Measurements from ENCODE around the gene FGFBP3. TPM values are rescaled to one million over a fixed set of nuclear protein-coding genes. Genes with fewer than 3 reads are reported as not detected.
A peak's percentile ranks its signal among the peaks of the same experiment; 100 is the strongest.
"Not testable (repeated sequence)": the region's sequence is repeated elsewhere in the genome, so short reads cannot be mapped to it uniquely, and the experiment has no call there.

FGFBP3 gene
- total RNA-seq, 2 experiments from 2014 or later: 2.9 to 3.0 TPM

DNA sequence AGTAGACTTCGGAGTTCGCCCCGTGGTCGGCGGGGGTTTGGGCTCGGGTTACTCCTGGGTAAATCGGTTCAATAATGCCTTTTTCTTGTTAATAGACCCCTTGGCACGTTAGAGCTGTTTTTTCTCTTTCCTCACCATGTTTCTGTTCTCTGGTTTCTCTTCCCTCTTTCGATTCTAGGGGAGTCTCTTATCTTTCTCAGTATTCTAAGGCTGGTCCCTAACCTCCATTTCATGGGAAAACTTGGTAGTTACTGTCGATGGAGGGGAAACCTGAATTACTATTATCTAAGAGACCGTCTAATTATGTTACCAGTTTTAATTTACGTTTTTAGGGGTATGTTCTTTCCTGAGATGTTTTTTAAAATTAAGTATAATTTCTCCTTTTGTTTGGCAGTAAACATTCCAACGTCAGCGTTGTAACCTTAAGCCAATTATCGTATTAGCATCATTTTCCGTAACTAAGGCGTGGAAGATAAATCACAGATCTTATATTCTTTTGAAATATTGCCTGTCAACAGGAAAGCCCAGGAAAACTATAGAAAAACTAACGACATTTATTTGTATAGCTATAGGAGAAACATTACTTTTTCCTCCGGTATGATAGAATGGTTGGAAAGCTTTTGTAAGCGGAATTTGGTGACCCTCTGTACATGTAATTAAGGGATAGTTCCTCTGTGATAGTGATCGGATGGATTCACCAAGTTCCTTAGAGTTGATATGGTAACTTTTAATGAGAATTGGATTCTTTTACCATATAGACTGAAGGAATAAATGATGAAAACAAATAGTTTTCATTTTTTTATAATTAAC lies 15.1 kb upstream of the FGFBP3 start:
- peaks cover 6% of the 10 kb centered on the region for H3K36me3 Mint-ChIP-seq
- no peak for ATAC-seq (ENCODE audit: low read depth)
- peaks cover 1% of the 10 kb centered on the region for H3K9me3 Mint-ChIP-seq
- H3K4me1 Mint-ChIP-seq: peaks cover 37% of the 10 kb centered on the region
- H3K27me3 Mint-ChIP-seq: peaks cover 2% of the 10 kb centered on the region
- DNase-seq: no peak
- POLR2A ChIA-PET: interaction anchor here (0.5 to 2.5 kb wide), 11 partner anchors 8 to 918 kb away, joined by 3 to 22 read pairs (median 7); partner anchors contain the start of genes CPEB3, FGFBP3, MARCHF5 and TNKS2
- H3K27ac Mint-ChIP-seq: peak overlapping the region; percentile 100
- H3K4me3 Mint-ChIP-seq: peak overlapping the region; percentile 99

DNA sequence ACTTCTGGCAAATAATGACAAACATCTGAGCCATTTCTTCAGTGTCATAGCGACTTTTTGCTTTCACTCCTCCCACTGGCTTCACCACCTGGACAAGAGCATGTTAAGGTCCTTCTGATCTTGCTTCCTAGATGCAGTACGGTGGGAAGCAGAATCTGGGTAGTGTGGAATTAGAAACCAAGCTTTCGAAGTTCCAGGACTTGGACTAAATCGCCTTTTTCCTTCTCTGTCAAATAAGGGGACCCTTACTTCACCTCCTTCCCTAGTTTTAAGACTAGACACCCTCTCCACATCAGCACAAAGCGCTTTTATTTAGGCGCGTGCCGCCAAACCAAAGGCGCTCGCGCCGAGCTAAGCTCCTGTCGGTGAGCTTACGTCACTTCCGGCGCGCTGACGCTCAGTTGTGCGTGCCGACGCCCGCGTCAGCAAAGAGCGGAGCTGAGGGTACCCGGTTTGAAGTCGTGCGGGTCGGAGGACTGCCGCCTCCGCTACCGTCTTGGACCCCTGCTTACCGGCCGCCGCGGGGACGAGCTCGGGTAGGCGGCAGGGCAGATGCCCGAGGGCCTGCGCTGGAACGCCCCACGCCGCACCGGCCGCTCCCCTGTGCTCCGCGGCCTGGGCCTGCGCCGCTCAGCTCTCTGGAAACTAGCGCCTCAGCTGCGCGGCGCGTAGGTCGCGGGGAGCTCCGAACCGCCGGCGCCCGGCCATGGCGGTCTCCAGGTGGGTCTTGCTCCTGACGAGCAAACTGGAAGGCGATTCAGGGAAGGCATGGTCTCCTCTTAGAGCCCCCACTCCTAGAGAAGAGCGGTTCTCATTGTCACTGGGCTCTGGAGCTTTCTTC lies 14.3 kb upstream of the FGFBP3 start, which contains the start of gene BTAF1:
TSS of gene BTAF1 (plus strand) at position 400 of the 841 bp plus-strand sequence. CDS start at position 707, 307 bp downstream.
- H3K27me3 Mint-ChIP-seq: peaks cover 6% of the 10 kb centered on the region
- POLR2A ChIA-PET: interaction anchor here (0.5 to 2.5 kb wide), 13 partner anchors 9 to 924 kb away, joined by 3 to 22 read pairs (median 4); partner anchors contain the start of genes CPEB3, FGFBP3, MARCHF5 and TNKS2
- H3K27ac Mint-ChIP-seq: peak within 1 kb of the TSS; percentile 100
- peaks cover 1% of the 10 kb centered on the region for H3K9me3 Mint-ChIP-seq
- H3K4me3 Mint-ChIP-seq: peak within 1 kb of the TSS; percentile 99
- peaks cover 30% of the 10 kb centered on the region for H3K4me1 Mint-ChIP-seq
- ATAC-seq (ENCODE audit: low read depth) (peak; percentile 96), DNase-seq (peak; percentile 92)
- H3K36me3 Mint-ChIP-seq: peaks cover 8% of the 10 kb centered on the region

DNA sequence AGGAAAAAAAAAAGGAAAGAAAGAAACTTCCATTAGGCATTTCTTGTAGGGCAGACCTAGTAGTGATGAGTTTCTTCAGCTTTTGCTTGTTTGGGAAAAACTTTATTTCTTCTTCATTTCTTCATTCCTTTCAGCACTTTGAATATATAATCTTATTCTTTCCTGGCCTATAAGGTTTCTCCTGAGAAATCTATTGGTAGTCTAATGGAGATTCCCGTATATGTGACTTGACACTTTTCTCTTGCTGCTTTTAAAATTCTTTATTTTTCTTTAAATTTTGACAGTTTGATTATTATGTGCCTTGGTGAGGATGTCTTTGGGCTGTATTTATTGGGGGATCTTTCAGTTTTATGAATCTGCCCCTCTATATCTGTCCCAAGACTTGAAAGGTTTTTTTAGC lies 10.4 kb upstream of the FGFBP3 start:
- POLR2A ChIA-PET: interaction anchor here (0.7 kb wide), 1 partner anchor 11 kb away, joined by 4 read pairs; no protein-coding TSS in a partner anchor
- DNase-seq (no peak), ATAC-seq (ENCODE audit: low read depth) (no peak)
- Mint-ChIP-seq H3K4me3 (no peak overlapping the region), H3K4me1 (peaks cover 13% of the 10 kb centered on the region), H3K36me3 (peaks cover 2% of the 10 kb centered on the region), H3K9me3 (peaks cover 1% of the 10 kb centered on the region), H3K27ac (no peak overlapping the region), H3K27me3 (peaks cover 43% of the 10 kb centered on the region)

DNA sequence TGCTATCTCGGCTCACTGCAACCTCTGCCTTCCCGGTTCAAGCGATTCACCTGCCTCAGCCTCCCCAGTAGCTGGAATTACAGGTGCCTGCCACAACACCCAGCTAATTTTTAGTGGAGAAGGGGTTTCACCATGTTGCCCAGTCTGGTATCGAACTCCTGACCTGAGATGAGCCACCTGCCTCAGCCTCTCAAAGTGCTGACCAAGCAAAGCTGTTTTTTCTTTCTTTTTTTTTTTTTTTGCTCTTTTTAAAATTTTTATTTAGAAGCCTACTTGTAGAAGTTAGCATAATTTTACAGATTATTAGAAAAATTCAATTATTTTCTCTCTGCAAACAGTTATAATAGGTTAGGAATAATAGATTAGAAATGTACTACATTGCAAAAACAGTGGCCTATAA lies 1.2 kb upstream of the FGFBP3 start:
- H3K27ac Mint-ChIP-seq: no peak overlapping the region
- peaks cover 17% of the 10 kb centered on the region for H3K4me1 Mint-ChIP-seq
- no peaks in the 10 kb centered on the region for H3K9me3 Mint-ChIP-seq
- ATAC-seq (ENCODE audit: low read depth) (no peak), DNase-seq (no peak)
- peaks cover 30% of the 10 kb centered on the region for H3K27me3 Mint-ChIP-seq
- POLR2A ChIA-PET: interaction anchor here (0.6 kb wide), 1 partner anchor 14 kb away, joined by 4 read pairs; no protein-coding TSS in a partner anchor
- peaks cover 10% of the 10 kb centered on the region for H3K36me3 Mint-ChIP-seq
- H3K4me3 Mint-ChIP-seq: no peak overlapping the region

DNA sequence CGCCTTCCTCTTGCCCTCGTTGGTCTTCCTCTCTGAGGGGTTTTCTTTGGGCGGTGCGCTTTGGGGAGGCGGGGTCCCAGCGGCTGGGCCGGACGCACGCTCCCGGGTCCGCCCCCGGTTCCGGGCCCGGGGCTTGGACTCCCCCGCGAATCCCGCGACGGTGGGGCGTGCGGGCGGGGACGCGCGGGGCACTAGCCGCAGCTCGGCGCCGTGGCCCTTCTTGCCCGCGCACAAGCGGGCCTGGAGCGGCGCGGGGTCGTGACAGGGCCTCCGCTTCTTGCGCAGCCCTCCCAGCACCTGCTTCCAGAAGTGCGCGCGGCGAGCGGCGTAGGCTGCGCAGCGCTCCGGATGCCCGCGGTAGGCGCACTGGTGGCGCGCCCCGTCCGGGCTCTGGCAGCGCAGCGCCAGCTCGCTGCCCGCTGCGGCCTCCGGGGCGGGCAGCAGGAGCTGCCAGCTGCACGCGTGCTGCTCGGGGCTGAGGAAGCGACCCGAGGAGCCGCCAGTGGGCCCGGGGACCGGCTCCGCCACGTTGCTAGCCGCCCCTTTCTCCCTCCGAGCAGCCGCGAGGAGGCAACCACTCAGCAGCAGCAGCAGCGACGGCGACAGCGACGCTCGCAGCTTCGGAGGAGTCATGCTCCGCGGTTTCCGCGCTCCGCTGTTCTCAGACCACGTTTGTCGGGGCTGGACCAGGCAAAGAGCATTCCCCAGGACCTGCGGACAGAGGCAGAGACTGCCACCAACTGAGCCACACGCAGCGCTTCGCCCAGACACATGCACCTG lies 759 bp downstream of the FGFBP3 start:
- POLR2A ChIA-PET: interaction anchor here (0.7 to 2.0 kb wide), 7 partner anchors 10 to 112 kb away, joined by 3 to 22 read pairs (median 4); partner anchors contain the start of gene BTAF1
- peaks cover 12% of the 10 kb centered on the region for H3K36me3 Mint-ChIP-seq

DNA sequence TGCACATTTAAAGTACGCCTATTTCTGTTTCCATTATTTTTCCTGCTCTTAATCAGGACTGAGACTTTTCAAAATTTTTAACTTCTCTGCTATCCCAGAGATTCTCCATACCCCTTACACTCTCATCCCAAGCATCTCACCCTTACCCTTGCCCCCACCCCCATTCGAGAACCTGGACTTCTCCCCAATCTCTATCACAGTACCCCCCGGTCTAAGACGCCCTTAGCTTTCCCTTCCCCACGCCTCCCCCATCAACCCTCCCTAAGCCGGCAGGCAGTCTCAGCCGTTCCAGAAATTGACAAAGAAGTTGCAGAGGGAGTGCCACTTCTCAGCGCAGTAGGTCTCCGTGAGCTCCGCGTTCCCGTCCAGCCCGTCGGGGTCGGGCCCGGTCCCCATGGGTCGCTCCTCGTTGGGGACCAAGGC lies 1.4 kb downstream of the FGFBP3 start:
- POLR2A ChIA-PET: interaction anchor here (0.5 to 2.0 kb wide), 7 partner anchors 12 to 149 kb away, joined by 3 to 22 read pairs (median 5); partner anchors contain the start of gene BTAF1
- ATAC-seq (ENCODE audit: low read depth) (peak; percentile 22), DNase-seq (no peak)
- no peaks in the 10 kb centered on the region for H3K9me3 Mint-ChIP-seq
- peaks cover 16% of the 10 kb centered on the region for H3K4me1 Mint-ChIP-seq
- peaks cover 12% of the 10 kb centered on the region for H3K36me3 Mint-ChIP-seq
- peaks cover 8% of the 10 kb centered on the region for H3K27me3 Mint-ChIP-seq
- H3K4me3 Mint-ChIP-seq: peak overlapping the region; percentile 90
- peak overlapping the region; percentile 77 for H3K27ac Mint-ChIP-seq

More for the DNA sequence above, 759 bp downstream of the FGFBP3 start:
- DNase-seq: peak; percentile 85
- Mint-ChIP-seq H3K27me3 (peaks cover 13% of the 10 kb centered on the region), H3K4me1 (peaks cover 17% of the 10 kb centered on the region), H3K4me3 (peak overlapping the region; percentile 90), H3K27ac (peak overlapping the region; percentile 89), H3K9me3 (no peaks in the 10 kb centered on the region)
- peak; percentile 93 for ATAC-seq (ENCODE audit: low read depth)

DNA sequence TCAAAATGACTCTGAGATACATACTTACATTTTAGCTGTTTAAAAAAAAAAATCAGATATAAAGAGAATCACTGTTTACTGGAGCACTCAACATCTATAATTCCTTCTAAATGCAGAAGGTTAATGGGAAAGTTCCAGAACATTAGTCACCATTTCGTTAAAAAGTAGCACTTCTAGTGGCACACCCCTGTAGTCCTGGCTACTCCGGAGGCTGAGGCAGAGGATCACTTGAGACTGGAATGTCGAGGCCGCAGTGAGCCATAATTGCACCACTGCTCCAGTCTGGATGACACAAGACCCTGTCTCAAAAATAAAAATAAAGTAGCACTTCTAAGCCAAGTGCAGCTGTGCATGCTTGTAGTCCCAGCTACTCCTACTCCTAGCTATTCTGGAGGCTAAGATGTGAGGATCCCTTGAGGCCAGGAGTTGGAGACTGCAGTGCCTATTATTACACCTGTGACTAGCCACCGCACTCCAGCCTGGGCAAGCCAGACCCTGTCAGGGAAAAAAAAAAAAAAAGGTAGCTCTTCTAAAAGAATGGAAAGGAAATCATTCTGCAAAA lies 2.2 kb downstream of the FGFBP3 start:
- Mint-ChIP-seq H3K4me1 (peaks cover 22% of the 10 kb centered on the region), H3K27ac (no peak overlapping the region), H3K9me3 (no peaks in the 10 kb centered on the region), H3K36me3 (peaks cover 12% of the 10 kb centered on the region), H3K4me3 (peak overlapping the region; percentile 90), H3K27me3 (peaks cover 6% of the 10 kb centered on the region)
- no peak for ATAC-seq (ENCODE audit: low read depth)
- no peak for DNase-seq
- POLR2A ChIA-PET: interaction anchor here (0.9 to 2.0 kb wide), 2 partner anchors 20 to 108 kb away, joined by 4 read pairs; no protein-coding TSS in a partner anchor

DNA sequence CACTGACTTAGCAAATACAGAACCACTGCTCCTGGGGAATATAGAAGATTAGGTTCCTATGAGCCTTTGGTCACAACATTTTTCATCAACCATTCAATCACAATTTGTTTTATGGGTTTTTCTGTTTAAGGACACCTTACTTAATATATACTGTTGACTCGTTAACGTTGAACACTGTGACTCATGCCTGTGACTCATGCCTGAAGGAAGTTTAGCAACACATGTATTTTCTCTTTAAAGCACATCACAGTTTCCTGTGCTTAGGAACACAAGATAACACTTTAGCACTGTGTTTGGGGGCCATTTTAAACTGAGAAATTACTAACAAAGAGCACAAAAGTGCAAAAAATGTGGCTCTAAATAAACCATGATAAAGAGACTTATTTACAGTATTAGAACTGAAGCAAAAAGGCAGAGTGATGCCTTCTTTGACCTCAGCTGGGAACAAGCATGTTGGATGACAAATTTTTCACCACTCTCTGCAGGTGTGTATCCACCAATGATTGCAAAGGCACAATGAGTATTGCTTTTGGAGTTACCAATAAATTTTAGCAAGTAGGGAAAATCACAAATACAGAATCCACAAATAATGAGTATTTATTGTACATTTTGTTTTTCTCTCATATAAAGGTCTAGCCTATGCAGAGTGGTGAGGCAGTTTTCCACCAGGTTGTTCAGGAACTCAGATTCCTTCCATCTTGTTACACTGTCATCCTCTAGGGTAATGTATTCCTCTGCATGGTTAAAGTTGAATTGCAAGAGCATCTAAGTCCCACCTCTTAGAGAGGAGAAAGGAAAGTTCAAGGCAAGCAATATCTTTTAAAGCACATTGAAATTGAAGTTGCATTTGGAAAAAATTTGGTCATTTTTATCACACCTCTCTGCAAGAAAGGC lies 7.3 kb downstream of the FGFBP3 start:
- H3K27me3 Mint-ChIP-seq: no peaks in the 10 kb centered on the region
- POLR2A ChIA-PET: no interaction called here
- H3K4me3 Mint-ChIP-seq: no peak overlapping the region

DNA sequence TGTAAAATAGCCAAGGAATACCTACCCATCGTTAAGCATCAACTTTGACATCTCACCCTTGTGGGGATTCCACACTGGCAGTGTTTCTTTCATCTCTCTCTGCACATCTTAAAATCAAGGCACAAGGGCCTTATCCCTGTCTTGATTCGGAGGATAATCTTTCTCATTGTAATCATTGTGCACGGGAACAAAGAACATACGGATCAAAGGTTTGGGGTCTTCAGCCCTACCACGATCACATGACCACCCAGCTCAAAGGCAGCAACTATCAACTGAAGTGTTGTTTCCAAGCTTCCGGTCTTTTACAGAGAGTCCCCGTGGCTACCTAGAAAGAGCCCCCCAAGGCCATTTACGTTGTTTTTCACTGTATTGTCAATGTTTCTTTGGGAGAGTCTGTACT lies 11.9 kb downstream of the FGFBP3 start:
- ATAC-seq (ENCODE audit: low read depth) (no peak), DNase-seq (no peak)
- POLR2A ChIA-PET: no interaction called here
- no peaks in the 10 kb centered on the region for H3K27me3 Mint-ChIP-seq
- H3K4me1 Mint-ChIP-seq: peaks cover 11% of the 10 kb centered on the region
- H3K27ac Mint-ChIP-seq: no peak overlapping the region
- H3K36me3 Mint-ChIP-seq: no peaks in the 10 kb centered on the region
- H3K4me3 Mint-ChIP-seq: no peak overlapping the region
- no peaks in the 10 kb centered on the region for H3K9me3 Mint-ChIP-seq

More for the DNA sequence above, 7.3 kb downstream of the FGFBP3 start:
- Mint-ChIP-seq H3K4me1 (peaks cover 19% of the 10 kb centered on the region), H3K36me3 (peaks cover 11% of the 10 kb centered on the region), H3K9me3 (no peaks in the 10 kb centered on the region), H3K27ac (peak overlapping the region; percentile 77)
- ATAC-seq (ENCODE audit: low read depth) (peak; percentile 100), DNase-seq (no peak)

DNA sequence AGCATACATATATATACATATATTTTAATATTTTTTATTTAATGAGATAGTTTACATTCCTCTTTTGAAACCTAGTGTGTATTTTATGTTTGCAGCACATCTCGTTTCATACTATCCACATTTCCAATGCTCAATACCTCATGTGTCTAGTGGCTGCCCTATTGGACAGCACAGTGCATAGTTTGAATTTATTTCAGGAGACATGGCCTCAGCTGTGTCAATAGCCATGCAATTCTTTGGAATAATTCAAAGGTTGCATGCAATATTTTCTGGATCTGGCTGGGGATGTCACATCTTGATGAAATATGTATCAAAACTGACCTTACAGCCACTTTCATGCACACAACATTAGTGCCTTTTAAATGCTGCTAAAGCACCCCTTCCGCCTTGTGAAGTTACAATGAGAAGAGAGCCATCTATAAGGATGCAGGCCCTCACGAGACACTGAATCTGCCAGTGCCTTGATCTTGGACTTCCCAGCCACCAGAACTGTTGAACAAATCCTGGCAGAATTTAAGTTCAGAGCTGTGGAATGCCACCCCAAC lies 13.0 kb downstream of the FGFBP3 start:
- DNase-seq: no peak
- no peak for ATAC-seq (ENCODE audit: low read depth)
- Mint-ChIP-seq H3K9me3 (no peaks in the 10 kb centered on the region), H3K27me3 (peaks cover 3% of the 10 kb centered on the region), H3K4me1 (peaks cover 2% of the 10 kb centered on the region), H3K27ac (no peak overlapping the region), H3K36me3 (no peaks in the 10 kb centered on the region), H3K4me3 (no peak overlapping the region)
- POLR2A ChIA-PET: no interaction called here

DNA sequence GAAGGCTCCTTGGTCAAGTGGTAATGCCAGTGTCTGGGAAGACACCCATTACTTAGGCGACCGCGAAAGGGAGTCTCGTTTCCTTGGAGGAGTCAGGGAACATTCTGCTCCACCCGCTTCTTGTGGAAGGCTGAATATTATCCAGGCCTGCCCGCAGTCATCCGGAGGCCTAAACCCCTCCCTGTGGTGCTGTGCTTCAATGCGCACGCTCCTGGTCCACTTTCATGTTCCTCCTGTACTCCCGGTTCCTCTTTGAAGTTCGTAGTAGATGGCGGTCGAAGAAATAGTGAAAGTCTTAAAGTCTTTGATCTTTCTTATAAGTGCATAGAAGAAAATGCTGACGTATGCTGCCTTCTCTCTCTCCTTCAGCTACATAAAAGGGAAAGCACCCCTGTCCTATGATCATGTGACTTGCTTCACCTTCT lies 15.0 kb downstream of the FGFBP3 start:
- H3K36me3 Mint-ChIP-seq; POLR2A ChIA-PET; ATAC-seq (ENCODE audit: low read depth); H3K4me1 Mint-ChIP-seq; H3K9me3 Mint-ChIP-seq; H3K27ac Mint-ChIP-seq; DNase-seq; H3K4me3 Mint-ChIP-seq: not testable (repeated sequence)
- H3K27me3 Mint-ChIP-seq: peaks cover 14% of the 10 kb centered on the region
